NCI-H345 treated with DMSO at 0.1 percent for 48 hours (cell line): ENCODE data around the gene TTC34.
"Not testable (repeated sequence)": the region's sequence is repeated elsewhere in the genome, so short reads cannot be mapped to it uniquely, and the experiment has no call there.

Experiments
- DNase-seq: peaks from one replicate; lab custom pipeline; 2025; ENCODE audit not compliant: unreplicated experiment; lab: John Stamatoyannopoulos, UW

Gene TTC34

DNA sequence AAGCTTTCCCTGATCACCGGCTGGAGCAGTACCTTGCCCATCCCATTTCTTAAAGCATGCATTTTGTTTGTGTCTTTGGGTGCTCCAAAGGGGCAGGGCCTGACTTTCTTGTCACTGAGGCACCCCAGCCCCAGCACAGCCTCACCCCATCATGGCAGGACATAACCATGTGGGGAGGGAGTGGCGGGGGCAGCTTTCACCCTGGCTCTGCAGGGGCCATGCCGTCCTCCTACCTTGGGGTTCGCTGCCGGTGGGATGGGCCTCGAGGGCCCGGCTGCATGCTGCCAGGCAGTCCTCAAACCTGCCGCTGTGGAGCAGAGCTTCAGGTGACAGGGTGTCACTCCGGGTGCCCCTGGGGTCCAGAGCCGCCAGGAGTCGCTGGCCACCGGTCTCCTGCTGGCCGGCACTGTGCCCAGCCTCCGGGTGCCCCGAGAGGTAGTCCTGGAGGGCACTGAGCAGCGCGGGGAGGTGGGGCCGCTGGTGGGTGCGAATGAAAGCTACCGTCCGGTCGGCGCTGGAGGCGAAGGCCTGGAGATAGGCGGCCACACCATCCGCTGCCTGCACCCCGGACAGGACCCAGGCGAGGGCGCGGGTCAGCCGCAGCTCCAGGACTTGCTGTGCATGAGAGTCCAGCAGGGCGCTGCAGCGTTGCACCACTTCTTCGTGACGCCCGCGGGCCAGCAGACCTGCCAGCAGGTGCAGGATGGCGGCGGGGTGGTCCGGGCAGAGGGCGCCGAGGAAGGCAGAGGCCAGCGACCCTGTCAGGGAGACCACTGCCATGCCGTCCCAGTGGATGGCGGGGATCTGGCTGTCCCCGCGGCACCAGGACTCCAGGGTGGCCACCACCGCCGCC, 1.5 kb downstream of the TTC34 start:
- no peak for DNase-seq

DNA sequence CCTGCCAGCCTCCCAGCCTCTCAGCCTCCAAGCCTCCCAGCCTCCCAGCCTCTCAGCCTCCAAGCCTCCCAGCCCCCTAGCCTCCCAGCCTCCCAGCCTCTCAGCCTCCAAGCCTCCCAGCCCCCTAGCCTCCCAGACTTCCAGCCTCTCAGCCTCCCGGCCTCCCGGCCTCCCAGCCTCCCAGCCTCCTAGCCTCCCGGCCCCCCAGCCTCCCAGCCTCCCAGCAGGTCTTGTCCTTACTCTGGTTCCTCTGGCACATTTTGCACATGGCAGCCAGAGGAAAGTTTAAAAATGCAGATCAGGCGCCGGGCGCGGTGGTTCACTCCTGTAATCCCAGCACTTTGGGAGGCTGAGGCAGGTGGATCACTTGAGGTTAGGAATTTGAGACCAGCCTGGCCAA, 2.5 kb downstream of the TTC34 start:
- DNase-seq = not testable (repeated sequence)

DNA sequence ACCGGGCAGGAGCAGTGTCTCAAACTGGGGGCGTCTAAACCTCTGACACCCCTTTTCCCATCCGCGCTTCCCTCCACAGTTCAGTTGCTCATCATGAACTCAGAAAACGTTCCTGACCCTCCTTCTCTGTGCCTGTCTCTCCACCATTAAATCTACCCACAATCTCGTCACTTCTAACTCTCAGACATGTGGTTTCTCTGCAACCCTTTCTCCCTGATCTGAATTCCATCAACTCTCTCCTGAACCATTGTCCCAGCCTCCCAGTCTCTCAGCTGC, 3.8 kb downstream of the TTC34 start:
- DNase-seq = no peak

DNA sequence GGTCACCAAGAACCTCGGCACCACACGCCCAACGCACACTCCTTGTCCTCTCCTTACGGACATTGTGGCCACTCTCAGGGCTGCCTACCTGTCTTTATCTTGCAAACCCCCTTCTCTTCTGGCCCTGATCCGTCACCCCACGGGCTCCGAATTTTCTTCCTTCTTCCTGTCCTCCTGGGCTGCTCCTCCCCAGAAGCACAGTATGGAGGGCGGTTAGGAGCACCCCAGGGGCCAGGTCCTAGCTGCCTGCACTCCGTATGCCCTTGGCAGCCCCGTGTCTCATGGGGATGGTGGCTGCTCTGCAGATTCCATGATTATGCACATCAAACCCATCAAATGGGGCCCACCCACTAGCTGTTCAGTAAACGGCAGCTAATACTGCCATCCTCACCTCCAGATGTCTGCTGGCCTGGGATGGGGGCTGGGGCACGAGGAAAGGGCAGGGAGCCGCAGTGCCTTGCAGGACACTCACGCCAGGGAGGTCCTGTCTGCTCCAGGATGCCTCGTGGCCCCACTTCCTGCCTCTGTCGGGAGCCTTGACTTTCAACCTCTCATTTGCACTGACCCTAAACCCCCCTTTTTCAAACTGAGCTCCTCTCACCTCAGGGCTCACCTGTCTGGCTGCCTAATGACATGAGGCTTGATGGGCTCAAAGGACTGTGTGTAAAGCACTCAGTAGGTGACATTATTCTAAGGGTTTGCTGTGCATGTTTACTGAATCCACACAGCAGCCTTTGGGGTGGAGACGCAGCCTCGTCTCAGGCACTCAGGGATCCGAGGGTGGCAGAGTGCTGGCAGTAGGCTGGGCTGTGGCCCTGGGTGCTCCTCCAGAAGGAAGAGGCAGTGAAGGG, 4.4 kb downstream of the TTC34 start:
- DNase-seq = no peak

DNA sequence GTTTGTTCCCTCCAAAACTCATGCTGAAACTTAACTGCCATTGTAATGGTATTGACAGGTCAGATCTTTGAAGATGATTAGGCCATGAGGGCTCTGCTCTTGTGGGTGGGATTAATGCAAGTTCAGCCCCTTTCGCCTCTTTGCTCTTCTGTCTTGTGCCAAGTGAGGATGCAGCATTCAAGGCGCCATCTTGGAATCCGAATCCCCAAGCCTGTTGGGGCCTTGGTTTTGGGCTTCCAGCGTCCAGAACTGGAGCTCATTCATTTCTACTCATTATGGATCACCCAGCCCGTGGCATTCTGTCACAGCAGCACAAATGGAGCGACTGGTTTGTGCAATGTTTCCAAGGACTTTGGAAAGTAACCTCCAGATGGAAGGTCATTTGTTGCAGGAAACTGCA, 5.6 kb downstream of the TTC34 start:
- no peak for DNase-seq

DNA sequence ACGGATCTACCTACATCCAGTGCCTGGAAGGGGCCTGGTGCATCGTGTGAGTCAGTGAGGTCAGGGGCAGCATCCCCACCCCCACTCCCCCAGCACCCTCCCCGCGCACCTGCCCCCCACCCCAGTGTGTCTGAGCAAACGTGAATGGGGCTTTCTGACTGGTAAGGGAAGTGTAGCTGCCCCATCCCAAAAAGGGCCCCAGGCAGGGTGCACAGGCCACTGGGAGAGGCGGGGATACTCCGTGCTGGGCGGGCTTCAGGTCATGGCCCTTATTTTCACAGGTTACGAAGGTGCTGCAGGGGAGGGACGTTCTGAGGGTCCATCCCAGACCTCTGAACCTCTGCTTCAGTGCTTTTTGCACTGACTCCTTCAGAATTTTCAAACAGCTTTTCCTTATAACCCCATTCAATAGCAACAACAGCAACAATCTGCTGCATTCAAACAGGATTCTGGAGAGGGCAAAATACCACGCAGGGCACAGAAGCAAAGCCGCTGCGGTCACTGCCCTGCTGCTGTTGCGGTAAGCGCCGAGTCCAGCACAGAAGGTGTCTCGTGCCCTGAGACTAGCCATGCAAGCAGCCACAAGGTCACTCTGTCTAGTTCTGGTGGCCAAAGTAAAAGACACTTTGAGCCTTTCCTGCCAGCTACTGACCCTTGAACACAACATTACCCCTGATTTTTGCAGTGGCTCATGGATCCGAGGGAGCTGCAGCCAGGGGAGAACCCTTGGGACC, 10.3 kb downstream of the TTC34 start:
- no peak for DNase-seq

DNA sequence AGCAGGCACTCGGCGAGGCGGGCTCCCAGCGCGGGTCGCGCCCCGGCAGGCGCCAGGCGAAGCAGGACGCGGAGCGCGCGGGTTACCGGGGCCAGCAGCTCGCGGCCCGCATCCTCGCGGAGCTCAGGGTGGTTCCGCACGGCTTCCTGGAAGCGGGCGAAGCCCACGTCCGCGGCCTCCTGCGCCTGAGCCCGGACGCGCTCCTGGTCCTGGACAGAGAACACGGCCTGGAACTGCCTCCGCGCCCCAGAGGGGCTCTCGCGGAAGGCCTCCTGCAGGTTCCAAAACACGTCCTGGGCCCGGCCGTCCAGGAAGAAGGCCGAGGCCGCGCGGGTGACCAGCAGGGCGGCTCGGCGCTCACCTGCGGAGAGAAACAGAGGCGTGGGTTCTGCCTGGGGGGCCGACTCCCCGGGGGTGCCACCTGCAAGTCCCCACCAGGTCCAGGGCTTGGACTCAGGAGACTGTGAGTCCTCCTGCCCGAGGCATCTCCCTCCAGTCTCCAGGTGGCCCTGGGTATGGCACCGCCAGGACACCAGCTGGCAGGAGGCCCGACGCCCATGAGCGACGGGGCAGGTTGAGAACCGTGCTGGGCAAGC, 11.4 kb downstream of the TTC34 start:
- DNase-seq = no peak

DNA sequence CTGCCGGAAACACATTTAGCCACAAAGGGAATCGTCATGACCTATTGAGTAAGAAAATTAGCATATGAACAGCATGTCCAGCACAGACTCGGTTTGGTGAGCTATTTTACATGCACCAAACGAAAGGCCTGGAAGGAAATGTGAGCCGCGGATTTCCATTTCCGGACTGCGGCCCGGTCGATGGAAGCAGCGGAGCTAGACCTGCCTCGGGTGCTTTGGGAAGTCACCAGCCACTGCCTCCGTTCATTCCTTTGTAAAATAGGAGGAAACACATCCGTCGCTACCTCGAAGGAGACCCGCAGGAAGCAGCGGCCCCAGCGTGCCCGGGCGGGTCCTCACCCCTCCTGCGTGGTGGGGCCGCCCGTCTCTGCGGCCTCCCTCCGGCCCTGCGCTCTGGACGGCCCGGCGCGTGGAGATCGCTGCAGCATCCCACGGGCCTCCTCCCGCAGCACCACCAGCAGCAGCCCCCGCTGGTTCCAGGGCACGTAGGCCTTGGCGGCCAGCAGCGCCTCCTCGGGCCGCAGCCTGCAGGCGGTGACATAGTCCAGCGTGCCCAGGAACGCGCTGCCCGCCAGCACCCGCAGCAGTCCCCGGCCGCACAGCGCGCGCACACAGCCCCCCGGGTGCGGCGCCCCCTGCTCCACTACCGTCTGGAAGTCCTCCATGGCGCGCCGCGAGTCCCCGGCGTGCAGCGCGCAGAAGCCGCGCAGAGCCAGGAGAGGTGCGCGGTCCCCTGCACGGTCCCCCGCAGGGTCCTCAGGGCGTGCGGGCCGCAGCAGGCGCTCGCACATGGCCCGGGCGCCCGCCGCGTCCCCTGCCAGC, 12.1 kb downstream of the TTC34 start:
- DNase-seq = no peak

DNA sequence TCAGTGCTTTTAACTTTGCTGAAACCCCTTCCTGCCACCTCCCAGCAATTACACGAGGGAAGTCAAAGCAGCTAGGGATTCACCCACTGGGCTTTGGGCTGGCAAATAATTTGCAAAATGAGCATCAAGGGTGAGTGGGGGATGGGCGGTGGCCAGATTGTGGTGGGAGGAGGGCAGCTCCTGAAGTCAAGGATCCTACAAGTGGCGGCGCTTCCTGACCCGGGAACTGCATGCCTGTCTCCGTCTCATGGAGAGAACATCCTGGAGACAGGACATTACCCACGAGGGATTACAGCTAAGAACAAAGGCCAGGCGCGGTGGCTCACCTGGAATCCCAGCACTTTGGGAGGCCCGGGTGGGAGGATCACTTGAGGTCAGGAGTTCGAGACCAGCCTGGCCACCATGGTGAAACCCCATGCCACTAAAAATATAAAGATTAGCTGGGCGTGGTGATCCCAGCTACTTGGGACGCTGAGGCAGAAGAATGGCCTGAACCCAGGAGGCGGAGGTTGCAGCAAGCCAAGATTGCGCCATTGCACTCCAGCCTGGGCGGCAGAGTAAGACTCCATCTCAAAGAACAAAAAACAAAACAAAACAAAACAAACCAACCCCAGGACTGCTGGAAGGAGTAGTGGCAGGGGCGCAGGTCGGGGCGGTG, 12.9 kb downstream of the TTC34 start:
- DNase-seq = no peak

DNA sequence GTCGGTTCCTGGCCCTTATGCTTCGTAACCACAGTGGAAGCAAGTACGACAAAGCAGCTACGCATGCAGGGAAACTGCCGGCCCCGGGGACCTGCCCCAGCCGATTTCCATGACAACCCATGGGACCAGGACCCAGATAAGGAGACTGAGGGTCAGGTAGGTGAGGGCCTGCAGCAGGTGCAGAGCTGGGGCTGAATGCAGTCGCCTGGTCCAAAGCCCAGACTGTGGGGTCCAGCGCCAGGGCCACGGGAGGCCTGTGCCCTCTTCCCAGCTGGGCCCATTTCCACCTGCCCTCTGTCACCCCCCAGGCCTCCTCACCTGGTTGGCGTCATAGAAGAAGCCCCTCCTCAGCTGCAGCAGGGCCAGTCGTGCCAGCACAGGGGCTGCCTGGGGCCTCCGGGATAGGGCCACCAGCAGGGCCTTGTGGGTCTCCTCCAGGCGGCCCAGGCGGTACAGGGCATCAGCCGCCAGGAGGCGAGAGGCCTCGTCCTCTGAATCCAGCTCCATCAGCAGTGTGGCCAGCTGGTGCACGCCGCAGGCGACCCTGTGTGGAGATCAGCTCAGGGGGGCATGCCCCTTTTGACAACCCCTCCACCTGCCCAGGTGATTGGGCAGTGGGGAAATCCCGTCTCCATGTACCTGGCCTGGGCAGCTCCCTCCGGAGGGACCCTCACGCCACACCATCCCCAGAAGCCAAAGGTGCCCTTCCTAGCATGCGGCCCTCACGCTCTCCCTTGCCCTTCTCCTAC, 14.2 kb downstream of the TTC34 start:
- no peak for DNase-seq

DNA sequence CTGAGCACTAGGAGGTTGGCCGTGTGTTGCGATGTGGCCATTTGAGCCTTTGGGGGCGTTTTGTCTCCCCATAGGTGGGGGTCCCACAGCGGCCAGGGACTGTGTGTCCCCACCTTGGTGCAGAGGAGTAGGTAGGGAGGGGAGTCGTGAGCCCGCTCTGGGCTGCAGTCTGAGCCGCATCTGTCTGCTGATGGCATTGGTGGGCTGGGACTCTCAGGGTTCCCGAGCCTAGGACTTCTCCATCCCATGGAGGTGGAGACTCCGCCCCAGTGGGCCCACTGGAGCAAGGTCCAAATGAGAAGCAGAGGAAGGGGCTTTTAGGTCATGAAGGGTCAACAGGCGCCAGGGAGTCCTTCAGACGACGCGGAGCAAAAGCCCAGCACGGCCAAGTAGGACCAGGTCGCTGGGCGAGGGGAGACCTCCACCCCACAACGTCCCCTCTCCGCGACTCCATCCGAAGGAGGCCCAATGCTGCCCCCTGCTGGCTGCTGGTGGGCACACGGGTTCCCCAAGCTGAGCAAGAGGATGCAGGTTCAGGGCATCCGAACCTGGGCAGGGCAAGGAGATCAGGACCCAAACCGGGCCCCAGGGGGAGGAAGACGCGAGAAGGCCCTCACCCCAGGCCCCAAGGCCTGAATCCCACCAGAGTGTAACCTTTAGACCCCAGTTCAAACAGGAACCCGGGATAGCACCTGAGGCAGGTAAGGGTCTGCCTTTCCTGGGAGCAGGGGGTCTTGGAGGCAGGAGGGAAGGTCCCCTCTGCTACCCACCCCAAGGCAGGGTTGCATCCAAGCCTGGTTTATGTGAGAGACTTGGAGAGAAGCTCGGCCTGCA, 14.9 kb downstream of the TTC34 start:
- no peak for DNase-seq

DNA sequence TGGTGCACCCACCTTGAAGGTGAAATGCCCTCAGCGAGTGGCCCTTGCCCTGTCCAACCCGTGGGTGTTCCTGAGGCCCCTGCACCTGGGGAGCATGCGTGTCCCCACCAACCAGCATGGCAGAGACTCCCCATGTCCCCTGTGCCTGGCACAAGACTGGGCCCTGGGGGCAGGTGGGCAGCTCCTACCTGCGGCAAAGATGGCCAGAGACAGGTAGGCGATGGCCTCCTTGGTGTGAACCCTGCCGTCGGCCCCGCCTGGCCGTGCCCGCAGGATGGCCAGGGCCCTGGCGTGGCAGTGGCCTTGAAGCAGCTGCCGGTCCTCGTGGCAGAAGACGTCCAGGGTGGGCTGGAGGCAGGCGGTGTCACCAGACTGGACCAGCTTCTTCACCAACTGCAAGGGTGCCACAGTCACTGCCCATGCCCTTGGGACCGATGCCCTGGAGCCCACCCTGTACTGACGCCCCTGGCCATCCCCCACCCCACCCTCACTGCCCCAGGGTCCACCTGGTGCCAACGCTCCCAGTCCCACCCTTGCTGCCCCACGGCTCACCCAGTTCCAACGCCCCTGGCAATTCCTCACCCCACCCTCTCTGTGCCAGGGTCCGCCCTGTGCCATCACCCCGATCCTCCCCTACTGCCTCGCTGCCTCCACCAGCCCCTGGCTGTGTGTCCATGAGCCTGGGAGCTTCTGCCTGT, 15.7 kb downstream of the TTC34 start:
- no peak for DNase-seq

DNA sequence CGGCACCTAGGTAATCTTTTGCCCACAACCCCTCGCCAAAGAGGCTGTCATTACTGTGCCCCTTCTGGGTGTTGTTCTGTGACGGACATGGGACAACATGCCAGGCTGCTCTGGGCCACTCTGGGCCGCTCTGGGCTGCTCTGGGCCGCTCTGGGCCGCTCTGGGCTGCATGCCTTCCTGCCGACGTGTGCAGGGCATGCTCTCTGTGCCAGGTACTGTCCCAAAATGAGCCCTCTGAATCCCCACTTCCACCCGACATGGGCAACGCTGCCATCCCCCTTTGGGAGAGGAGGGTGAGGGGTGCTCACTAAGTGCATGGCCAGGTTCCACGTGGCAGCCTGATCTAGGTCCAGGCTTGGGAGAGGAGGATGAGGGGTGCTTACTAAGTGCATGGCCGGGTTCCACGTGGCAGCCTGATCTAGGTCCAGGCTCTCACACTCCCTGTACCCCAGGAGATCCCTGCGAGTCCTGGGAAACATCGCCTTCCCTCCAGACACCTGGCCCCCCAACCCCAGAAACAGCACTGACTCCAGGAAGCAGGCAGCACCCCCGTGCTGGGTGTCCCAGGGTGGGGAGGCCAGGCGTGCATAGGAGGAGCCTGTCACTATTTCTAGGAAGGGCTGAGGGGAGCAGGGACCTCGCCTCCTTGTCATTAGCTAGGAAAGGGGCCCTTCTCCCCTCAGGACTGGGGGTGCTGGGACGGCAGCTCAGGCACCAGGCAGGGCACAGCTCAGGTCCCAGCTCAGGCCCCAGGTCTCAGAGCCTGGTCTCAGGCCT, 16.5 kb downstream of the TTC34 start:
- no peak for DNase-seq

DNA sequence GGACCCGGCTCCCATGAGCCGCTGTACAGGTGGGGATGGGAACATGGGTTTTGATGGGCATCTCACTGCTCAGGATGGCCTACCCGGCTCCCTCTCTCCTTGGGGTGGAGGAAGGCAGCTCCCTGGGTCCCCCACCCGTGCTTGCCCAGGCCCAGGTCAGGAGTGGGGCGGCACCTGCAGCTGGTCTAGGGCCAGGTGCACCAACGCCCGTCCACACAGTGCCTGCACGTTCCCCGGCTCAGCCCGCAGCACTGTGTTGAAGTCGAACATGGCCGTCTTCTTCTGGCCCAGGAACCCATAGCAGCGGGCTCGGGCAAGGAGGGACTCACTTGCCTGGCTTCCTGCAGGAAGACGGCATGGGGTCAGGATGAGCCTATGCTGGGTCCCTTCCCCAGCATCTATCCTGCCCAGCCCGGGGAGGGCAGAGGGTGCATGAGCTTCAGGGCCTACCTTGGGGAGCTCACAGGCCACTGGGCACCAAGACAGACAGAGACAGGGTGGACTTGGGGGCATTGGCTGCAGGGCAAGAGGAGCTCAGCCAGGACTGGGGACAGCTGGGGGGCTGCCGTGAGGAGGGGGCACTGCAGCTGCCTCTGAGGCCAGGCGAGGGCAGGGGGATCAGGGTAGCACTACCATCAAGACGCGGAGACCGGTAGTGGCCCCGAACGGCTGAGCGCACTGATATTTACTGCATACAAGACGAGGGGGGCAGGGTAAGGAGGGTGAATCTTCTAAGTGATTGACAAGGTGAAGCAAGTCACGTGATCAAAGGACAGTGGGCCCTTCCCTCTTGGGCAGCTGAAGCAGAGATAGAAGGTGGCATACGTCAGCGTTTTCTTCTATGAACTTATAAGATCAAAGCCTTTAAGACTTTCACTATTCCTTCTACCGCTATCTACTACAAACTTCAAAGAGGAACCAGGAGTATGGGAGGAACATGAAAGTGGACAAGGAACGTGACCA, 17.8 kb downstream of the TTC34 start:
- no peak for DNase-seq

DNA sequence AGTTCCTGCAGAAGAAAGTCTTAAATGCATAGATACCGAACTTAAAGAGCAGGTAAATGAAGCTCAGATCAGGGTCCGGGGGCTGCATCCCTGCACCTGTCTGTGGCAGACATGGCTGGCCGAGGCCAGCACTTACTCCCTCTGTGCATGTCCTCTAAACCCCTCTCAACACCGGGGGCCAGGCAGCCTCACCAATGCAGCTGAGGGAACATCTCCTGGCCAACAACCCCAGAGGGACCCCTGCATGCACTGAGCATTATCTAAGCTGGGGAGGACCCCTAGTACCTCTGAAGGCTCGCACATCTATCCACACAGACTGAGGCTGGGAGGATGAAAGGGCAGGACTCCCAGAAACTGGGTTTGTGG, 18.4 kb downstream of the TTC34 start:
- no peak for DNase-seq

DNA sequence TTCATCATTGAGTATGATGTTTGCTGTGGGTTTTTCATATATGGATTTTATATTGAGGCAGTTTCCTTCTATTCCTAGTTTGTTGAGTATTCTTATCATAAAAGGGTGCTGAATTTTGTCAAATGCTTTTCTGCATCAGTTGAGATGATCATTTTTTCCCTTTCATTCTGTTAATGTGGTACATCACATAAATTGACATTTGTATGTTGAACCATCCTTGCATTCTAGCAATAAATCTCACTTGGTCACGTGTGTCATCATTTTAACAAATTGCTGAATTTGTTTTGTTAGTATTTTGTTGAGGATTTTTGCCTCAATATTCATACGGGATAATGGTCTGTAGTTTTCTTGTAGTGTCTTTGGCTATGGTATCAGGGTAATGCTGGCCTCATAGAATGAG, 19.9 kb downstream of the TTC34 start:
- DNase-seq = no peak
